HepG2 (cell line): ENCODE data around the gene ATP2B3. TPM values are rescaled to one million over a fixed set of nuclear protein-coding genes. Genes with fewer than 3 reads are reported as not detected.
A peak's percentile ranks its signal among the peaks of the same experiment; 100 is the strongest.

Source experiments
- ARID5B ChIP-seq: IDR thresholded peaks from 2 replicates; pipeline ENCODE4 v1.4.0; 2020; ENCODE audit warnings: mild to moderate bottlenecking, missing genetic modification reagents
- ATAD3A ChIP-seq: sonication (generic); formaldehyde crosslinking; IDR thresholded peaks from 2 replicates; pipeline ENCODE4 v1.4.0; 2020; ENCODE audit warnings: missing genetic modification reagents
- CBX1 ChIP-seq: IDR thresholded peaks from one replicate; pipeline ENCODE4 v1.6.1; 2016; ENCODE audit warnings: antibody characterized with exemption, low read depth
- CHD2 ChIP-seq: IDR thresholded peaks from 2 replicates; pipeline ENCODE4 v1.6.1; 2011; ENCODE audit warnings: low read depth, low read length, improper control_type of control experiment
- CTCF ChIP-seq: sonication (generic); formaldehyde crosslinking; IDR thresholded peaks from 2 replicates; pipeline ENCODE4 v1.5.0; 2020; ENCODE audit warnings: mild to moderate bottlenecking, missing genetic modification reagents, moderate library complexity
- DNMT3B ChIP-seq: conservative IDR thresholded peaks from 2 replicates; pipeline ENCODE4 v1.6.1; 2016; ENCODE audit warnings: missing biosample characterization, control low read depth
- MATR3 ChIP-seq: sonication (generic); formaldehyde crosslinking; IDR thresholded peaks from 2 replicates; pipeline ENCODE4 v1.4.0; 2020; ENCODE audit warnings: missing genetic modification reagents
- NFAT5 ChIP-seq: sonication (generic); formaldehyde crosslinking; IDR thresholded peaks from 2 replicates; pipeline ENCODE4 v1.4.0; 2020; ENCODE audit warnings: missing genetic modification reagents
- NFYC ChIP-seq: IDR thresholded peaks from 2 replicates; pipeline ENCODE4 v1.6.1; 2016; ENCODE audit warnings: missing genetic modification reagents, missing compliant biosample characterization
- NR2F1 ChIP-seq, 2 experiments: fragments of 450-650 bp in 1 of 2; formaldehyde crosslinking in 1 of 2; IDR thresholded peaks; 2 replicates each; pipeline versions ENCODE4 v1.5.0 to v1.6.1; 2016 to 2020; ENCODE audit warnings: mild to moderate bottlenecking in 1 of 2, missing compliant biosample characterization in 1 of 2, missing genetic modification reagents in 1 of 2, moderate library complexity in 1 of 2
- YY1 ChIP-seq: IDR thresholded peaks from 2 replicates; pipeline ENCODE4 v1.6.1; 2011; ENCODE audit warnings: low read length, low read depth, moderate library complexity, mild to moderate bottlenecking; ENCODE audit not compliant: insufficient read depth, insufficient replicate concordance
- ZBTB2 ChIP-seq: sonication (generic); formaldehyde crosslinking; IDR thresholded peaks from 2 replicates; pipeline ENCODE4 v1.8.0; 2022; ENCODE audit warnings: low read depth, missing genetic modification reagents
- ZNF235 ChIP-seq: sonication (generic); formaldehyde crosslinking; IDR thresholded peaks from 2 replicates; pipeline ENCODE4 v1.8.1; 2023; ENCODE audit warnings: mild to moderate bottlenecking, missing genetic modification reagents, borderline replicate concordance
- ZNF263 ChIP-seq: sonication (generic); formaldehyde crosslinking; IDR thresholded peaks from 2 replicates; pipeline ENCODE4 v1.4.0; 2020; ENCODE audit warnings: missing genetic modification reagents
- ZNF264 ChIP-seq: sonication (generic); formaldehyde crosslinking; IDR thresholded peaks from 2 replicates; pipeline ENCODE4 v1.4.0; 2020; ENCODE audit warnings: missing genetic modification reagents
- ZNF354B ChIP-seq: sonication (generic); formaldehyde crosslinking; IDR thresholded peaks from 2 replicates; pipeline ENCODE4 v1.8.0; 2022; ENCODE audit warnings: mild to moderate bottlenecking, missing genetic modification reagents
- ZNF75D ChIP-seq: sonication (generic); formaldehyde crosslinking; IDR thresholded peaks from 2 replicates; pipeline ENCODE4 v1.8.1; 2023; ENCODE audit warnings: missing genetic modification reagents, mild to moderate bottlenecking, borderline replicate concordance
- polyA plus RNA-seq, 8 experiments: library from polyadenylated mRNA; depleted of rRNA in 3 of 8; stranded (reverse) in 7 of 8; unstranded in 1 of 8; fragments of >200 nt; fragmentation: Illumina TruSeq in 4 of 8; extraction: Trizol in 4 of 8; gene quantifications; 2 replicates each; pipeline versions ENCODE4 v1.2.1 to v1.2.3, GENCODE V29; 2011 to 2016; ENCODE audit warnings: low read depth in 4 of 8, missing spikeins in 1 of 8, mixed read lengths in 1 of 8; ENCODE audit not compliant: insufficient read depth in 1 of 8
- total RNA-seq, 5 experiments: library from RNA; depleted of rRNA; stranded (reverse); fragments of >200 nt; fragmentation: Illumina TruSeq; extraction: Trizol; gene quantifications; 2 replicates each; pipeline ENCODE4 v1.2.3, GENCODE V29; 2016; ENCODE audit warnings: low read depth in 1 of 5

ATP2B3 gene
- total and polyA plus RNA-seq, 2 of the 13 experiments (the other 11 are each of a cell fraction or from before 2014, with no cell fraction given): not detected

GRCh38 chrX:153539171-153539978 lies 21.9 kb downstream of the ATP2B3 start (continued):
- TF ChIP-seq NFAT5 (CRISPR knock-in tag) (no peak), ARID5B (CRISPR knock-in tag) (no peak), CTCF (CRISPR knock-in tag) (peak; percentile 93), ZBTB2 (CRISPR knock-in tag) (no peak), ZNF235 (CRISPR knock-in tag) (no peak), ZNF75D (CRISPR knock-in tag) (no peak), YY1 (peak; percentile 36), ZNF263 (peak; percentile 50; the same call in 1 of the 2 replicates), ATAD3A (CRISPR knock-in tag) (no peak), ZNF264 (CRISPR knock-in tag) (no peak), ZNF354B (no peak), CBX1 (no peak), CHD2 (no peak), NFYC (no peak), NR2F1 (CRISPR knock-in tag; IDR thresholded peaks at IDR 0.05) (no peak), MATR3 (CRISPR knock-in tag) (no peak), DNMT3B (CRISPR knock-in tag) (no peak)
